Transverse colon (tissue), 4 donors: Measurements from ENCODE around the gene MUC12. TPM values are rescaled to one million over a fixed set of nuclear protein-coding genes. Genes with fewer than 3 reads are reported as not detected.

Experiments
- DNase-seq: peaks from one replicate; pipeline ENCODE4 v3.0.0-alpha.2; 2019
- H3K27ac ChIP-seq, 4 donors: fragments of 200-600 bp; sonication (generic); 2 replicates each; pipeline ENCODE4 v1.5.1; 2016 to 2018; ENCODE audit warnings: inconsistent platforms in 4 of 4
- H3K27me3 ChIP-seq: fragments of 200-600 bp; sonication (generic); 2 replicates; pipeline ENCODE4 v1.5.1; 2017; ENCODE audit warnings: inconsistent platforms
- H3K36me3 ChIP-seq, 4 donors: fragments of 200-600 bp; sonication (generic); 2 replicates each; pipeline ENCODE4 v1.5.1; 2017 to 2019; ENCODE audit warnings: inconsistent platforms in 4 of 4
- H3K4me1 ChIP-seq, 4 donors: fragments of 200-600 bp; sonication (generic); 2 replicates each; pipeline ENCODE4 v1.5.1; 2017 to 2020; ENCODE audit warnings: inconsistent platforms in 4 of 4
- H3K4me3 ChIP-seq, 4 donors: fragments of 200-600 bp; sonication (generic); 1 replicate in 1 of 4; 2 replicates in 3 of 4; pipeline versions ENCODE4 v1.5.1 to v1.6.1; 2017 to 2019; ENCODE audit warnings: inconsistent platforms in 4 of 4
- H3K9me3 ChIP-seq, 2 donors: fragments of 200-600 bp; sonication (generic); 2 replicates each; pipeline ENCODE4 v1.5.1; 2017 to 2019; ENCODE audit warnings: inconsistent platforms in 2 of 2
- CTCF ChIP-seq, 5 experiments: fragments of 200-600 bp in 3 of 5; fragments of 450-650 bp in 2 of 5; sonication (generic) in 3 of 5; IDR thresholded peaks; 1 replicate in 2 of 5; 2 replicates in 3 of 5; pipeline ENCODE4 v1.5.1; 2016 to 2017; ENCODE audit warnings: antibody characterized with exemption in 5 of 5, inconsistent platforms in 3 of 5, mild to moderate bottlenecking in 2 of 5, moderate library complexity in 1 of 5
- EP300 ChIP-seq: sonication (generic); formaldehyde crosslinking; IDR thresholded peaks from one replicate; pipeline ENCODE4 v1.6.1; 2017; ENCODE audit warnings: antibody characterized with exemption, low read depth
- POLR2A ChIP-seq: fragments of 450-650 bp; IDR thresholded peaks from one replicate; pipeline ENCODE4 v1.6.1; 2016; ENCODE audit warnings: antibody characterized with exemption, mild to moderate bottlenecking, moderate library complexity
- POLR2AphosphoS5 ChIP-seq, 3 donors: sonication (generic); formaldehyde crosslinking; IDR thresholded peaks; one replicate each; pipeline ENCODE4 v1.6.1; 2016; ENCODE audit warnings: antibody characterized with exemption in 3 of 3
- WGBS, 2 donors: methylation state at CpG; one replicate each; pipeline ENCODE4 v1.1.5; 2018; ENCODE audit warnings: low coverage in 1 of 2; 5-methylcytosine and 5-hydroxymethylcytosine counted together
- in situ Hi-C, 4 donors: fragments of 200-750 bp; cut with MboI; loops; one replicate each; pipeline versions ENCODE4 v1.15.0 to v1.15.1; 2017; ENCODE audit warnings: low sequenced_read_pairs in 3 of 4, low pct_ligation_motif_present in 1 of 4, low pct_unique_long_range_greater_than_20kb in 1 of 4
- intact Hi-C: fragments of 100-400 bp; cut with DNase I; formaldehyde crosslinking; loops from one replicate; pipeline ENCODE4 v1.15.1; 2023; ENCODE audit warnings: low total_unique reads
- total RNA-seq, 4 donors: library from RNA; depleted of rRNA; stranded (reverse); fragments of >200 nt; gene quantifications; one replicate each; pipeline ENCODE4 v1.1.0, GENCODE V29; 2016

The MUC12 gene
- total RNA-seq, 4 donors from 2014 or later = 90.2 to 2,095 (median 445) TPM

- Histone ChIP-seq H3K36me3 (no peaks in the 10 kb centered on the region), H3K27ac (no peak overlapping the region), H3K4me3 (no peak overlapping the region), H3K4me1 (peaks cover 0 to 12% (median 7%) of the 10 kb centered on the region in 4 donors), H3K9me3 (no peaks in the 10 kb centered on the region), H3K27me3 (peaks cover 15% of the 10 kb centered on the region)
- WGBS, 2 donors = 53 to 56% methylated on average over 2 of the region's 2 CpGs
- intact Hi-C loops (no loop called here), in situ Hi-C loops (no loop called here)
- TF ChIP-seq EP300 = no peak
- no peak for TF ChIP-seq POLR2AphosphoS5 (IDR thresholded peaks at IDR 0.05)
- TF ChIP-seq CTCF (IDR thresholded peaks at IDR 0.05) = no peak
- TF ChIP-seq POLR2A = no peak
- DNase-seq = no peak
These were observed 16.7 kb upstream of the MUC12 start for GRCh38 chr7:100952641-100953040.

GRCh38 chr7:100957832-100958421 is 11.4 kb upstream of the MUC12 start:
- no peaks in the 10 kb centered on the region for H3K9me3 ChIP-seq
- no peaks in the 10 kb centered on the region for H3K4me1 ChIP-seq
- 62 to 66% methylated on average over 10 to 12 of the region's 12 CpGs for WGBS, 2 donors
- H3K4me3 ChIP-seq = no peak overlapping the region
- intact Hi-C loops = no loop called here
- DNase-seq = no peak
- H3K27ac ChIP-seq = no peak overlapping the region
- no peaks in the 10 kb centered on the region for H3K36me3 ChIP-seq
- H3K27me3 ChIP-seq = no peaks in the 10 kb centered on the region
- in situ Hi-C loops = no loop called here
- TF ChIP-seq POLR2A (no peak), POLR2AphosphoS5 (IDR thresholded peaks at IDR 0.05) (no peak), CTCF (IDR thresholded peaks at IDR 0.05) (no peak), EP300 (no peak)

- in situ Hi-C loops = loop anchor here in 1 of 4 donors (5.0 kb wide), 1 partner anchor 107 kb away; no protein-coding TSS in a partner anchor
- H3K4me1 ChIP-seq = no peaks in the 10 kb centered on the region
- 68% methylated on average over 2 of the region's 2 CpGs for WGBS, 2 donors
- H3K4me3 ChIP-seq = no peak overlapping the region
- no peak overlapping the region for H3K27ac ChIP-seq
- no peak for DNase-seq
- no peaks in the 10 kb centered on the region for H3K9me3 ChIP-seq
- no peaks in the 10 kb centered on the region for H3K36me3 ChIP-seq
- H3K27me3 ChIP-seq = peaks cover 16% of the 10 kb centered on the region
- TF ChIP-seq POLR2A (no peak), EP300 (no peak), POLR2AphosphoS5 (IDR thresholded peaks at IDR 0.05) (no peak), CTCF (IDR thresholded peaks at IDR 0.05) (no peak)
- intact Hi-C loops = no loop called here
These were observed 9.5 kb upstream of the MUC12 start for GRCh38 chr7:100959894-100960293.

- 75 to 88% methylated on average over 2 to 3 of the region's 3 CpGs for WGBS, 2 donors
- intact Hi-C loops = no loop called here
- in situ Hi-C loops = loop anchor here in 1 of 4 donors (5.0 kb wide), 1 partner anchor 105 kb away; no protein-coding TSS in a partner anchor
- Histone ChIP-seq H3K4me3 (no peak overlapping the region), H3K36me3 (no peaks in the 10 kb centered on the region), H3K4me1 (peaks cover 9 to 24% (median 16%) of the 10 kb centered on the region in 4 donors), H3K9me3 (no peaks in the 10 kb centered on the region), H3K27me3 (peaks cover 42% of the 10 kb centered on the region), H3K27ac (no peak overlapping the region)
- TF ChIP-seq CTCF (IDR thresholded peaks at IDR 0.05) (no peak), POLR2A (no peak), POLR2AphosphoS5 (IDR thresholded peaks at IDR 0.05) (no peak), EP300 (no peak)
- no peak for DNase-seq
These were observed 6.8 kb upstream of the MUC12 start for GRCh38 chr7:100962537-100962936.
